HepG2 (cell line): ENCODE measurements around the gene AFF4. TPM values are rescaled to one million over a fixed set of nuclear protein-coding genes. Genes with fewer than 3 reads are reported as not detected.

Source experiments
- ARNT ChIP-seq: fragments of 450-650 bp; IDR thresholded peaks from 2 replicates; pipeline ENCODE4 v1.6.1; 2017
- ATF1 ChIP-seq: IDR thresholded peaks from 2 replicates; pipeline ENCODE4 v1.6.1; 2016; ENCODE audit warnings: mild to moderate bottlenecking, control low read depth
- BORCS8-MEF2B ChIP-seq: sonication (generic); formaldehyde crosslinking; IDR thresholded peaks from 2 replicates; pipeline ENCODE4 v1.8.0; 2022; ENCODE audit warnings: mild to moderate bottlenecking, missing genetic modification reagents
- CCAR2 ChIP-seq: fragments of 200-400 bp; formaldehyde crosslinking; optimal IDR thresholded peaks from 2 replicates; pipeline ENCODE3; 2018; ENCODE audit warnings: low read depth, mild to moderate bottlenecking, low read length, moderate library complexity
- KDM5A ChIP-seq: fragments of 200-600 bp; sonication (generic); IDR thresholded peaks from 2 replicates; pipeline ENCODE4 v1.7.0; 2018; ENCODE audit warnings: antibody characterized with exemption, mild to moderate bottlenecking, low read length, borderline replicate concordance
- KLF6 ChIP-seq: IDR thresholded peaks from 2 replicates; pipeline ENCODE4 v1.8.0; 2016; ENCODE audit warnings: missing biosample characterization, missing genetic modification reagents
- MAFG ChIP-seq: sonication (generic); formaldehyde crosslinking; IDR thresholded peaks from 2 replicates; pipeline ENCODE4 v1.5.1; 2020; ENCODE audit warnings: mild to moderate bottlenecking, missing genetic modification reagents
- MATR3 ChIP-seq: sonication (generic); formaldehyde crosslinking; IDR thresholded peaks from 2 replicates; pipeline ENCODE4 v1.4.0; 2020; ENCODE audit warnings: missing genetic modification reagents
- MEIS1 ChIP-seq: sonication (generic); formaldehyde crosslinking; IDR thresholded peaks from 2 replicates; pipeline ENCODE4 v1.9.0; 2021; ENCODE audit warnings: mild to moderate bottlenecking, missing genetic modification reagents, moderate library complexity, borderline replicate concordance
- MTERF4 ChIP-seq: sonication (generic); formaldehyde crosslinking; IDR thresholded peaks from 2 replicates; pipeline ENCODE4 v1.8.0; 2023; ENCODE audit warnings: mild to moderate bottlenecking, missing genetic modification reagents
- PRDM15 ChIP-seq: sonication (generic); formaldehyde crosslinking; IDR thresholded peaks from 2 replicates; pipeline ENCODE4 v1.4.0; 2020; ENCODE audit warnings: missing genetic modification reagents
- RARG ChIP-seq: sonication (generic); formaldehyde crosslinking; IDR thresholded peaks from 2 replicates; pipeline ENCODE4 v1.4.0; 2020; ENCODE audit warnings: low read depth, mild to moderate bottlenecking, missing genetic modification reagents
- SMAD1 ChIP-seq: sonication (generic); formaldehyde crosslinking; IDR thresholded peaks from 2 replicates; pipeline ENCODE4 v1.4.0; 2020; ENCODE audit warnings: missing genetic modification reagents, low read depth, mild to moderate bottlenecking, borderline replicate concordance
- TBX2 ChIP-seq: sonication (generic); formaldehyde crosslinking; IDR thresholded peaks from 2 replicates; pipeline ENCODE4 v1.5.0; 2020; ENCODE audit warnings: missing genetic modification reagents, mild to moderate bottlenecking, borderline replicate concordance
- ZNF124 ChIP-seq: sonication (generic); formaldehyde crosslinking; IDR thresholded peaks from 2 replicates; pipeline ENCODE4 v1.4.0; 2020; ENCODE audit warnings: missing genetic modification reagents
- ZNF136 ChIP-seq: sonication (generic); formaldehyde crosslinking; IDR thresholded peaks from 2 replicates; pipeline ENCODE4 v1.8.1; 2022; ENCODE audit warnings: low read depth, mild to moderate bottlenecking, moderate library complexity, missing genetic modification reagents
- ZNF414 ChIP-seq: sonication (generic); formaldehyde crosslinking; IDR thresholded peaks from 2 replicates; pipeline ENCODE4 v1.5.0; 2020; ENCODE audit warnings: missing genetic modification reagents
- ZNF572 ChIP-seq: sonication (generic); formaldehyde crosslinking; IDR thresholded peaks from 2 replicates; pipeline ENCODE4 v1.5.1; 2020; ENCODE audit warnings: mild to moderate bottlenecking, missing genetic modification reagents
- ZNF605 ChIP-seq: sonication (generic); formaldehyde crosslinking; IDR thresholded peaks from 2 replicates; pipeline ENCODE4 v1.8.0; 2022; ENCODE audit warnings: mild to moderate bottlenecking, missing genetic modification reagents
- ZNF619 ChIP-seq: sonication (generic); formaldehyde crosslinking; IDR thresholded peaks from 2 replicates; pipeline ENCODE4 v1.4.0; 2020; ENCODE audit warnings: mild to moderate bottlenecking, missing genetic modification reagents
- ZNF766 ChIP-seq: sonication (generic); formaldehyde crosslinking; IDR thresholded peaks from 2 replicates; pipeline ENCODE4 v1.5.0; 2020; ENCODE audit warnings: missing genetic modification reagents, borderline replicate concordance
- ZNF788 ChIP-seq: sonication (generic); formaldehyde crosslinking; IDR thresholded peaks from 2 replicates; pipeline ENCODE4 v1.5.0; 2020; ENCODE audit warnings: mild to moderate bottlenecking, missing genetic modification reagents, borderline replicate concordance
- polyA plus RNA-seq, 8 experiments: library from polyadenylated mRNA; depleted of rRNA in 3 of 8; stranded (reverse) in 7 of 8; unstranded in 1 of 8; fragments of >200 nt; fragmentation: Illumina TruSeq in 4 of 8; extraction: Trizol in 4 of 8; gene quantifications; 2 replicates each; pipeline versions ENCODE4 v1.2.1 to v1.2.3, GENCODE V29; 2011 to 2016; ENCODE audit warnings: low read depth in 4 of 8, missing spikeins in 1 of 8, mixed read lengths in 1 of 8; ENCODE audit not compliant: insufficient read depth in 1 of 8
- total RNA-seq, 5 experiments: library from RNA; depleted of rRNA; stranded (reverse); fragments of >200 nt; fragmentation: Illumina TruSeq; extraction: Trizol; gene quantifications; 2 replicates each; pipeline ENCODE4 v1.2.3, GENCODE V29; 2016; ENCODE audit warnings: low read depth in 1 of 5
- TF ChIP-seq, protein P1 (sequence below): sonication (generic); formaldehyde crosslinking; IDR thresholded peaks from 2 replicates; pipeline ENCODE4 v1.4.0; 2020; ENCODE audit warnings: mild to moderate bottlenecking, missing genetic modification reagents

Gene AFF4
- total and polyA plus RNA-seq, 2 of the 13 experiments (the other 11 are each of a cell fraction or from before 2014, with no cell fraction given): 22.1 to 25.5 TPM

- TF ChIP-seq ZNF766 (peak; percentile 79; the same call in 1 of the 2 replicates), TBX2 (peak; percentile 83), ATF1 (no peak), ZNF572 (no peak), ARNT (no peak), CCAR2 (no peak), MAFG (CRISPR knock-in tag) (no peak), ZNF124 (CRISPR knock-in tag) (peak; percentile 61; the same call in 1 of the 2 replicates), ZNF788 (CRISPR knock-in tag) (0 out of 2 replicates have a peak, but pooled peaks have one; percentile 37), PRDM15 (CRISPR knock-in tag) (no peak), MATR3 (CRISPR knock-in tag) (no peak), RARG (CRISPR knock-in tag) (no peak), SMAD1 (CRISPR knock-in tag) (no peak), ZNF605 (CRISPR knock-in tag) (peak; percentile 34; the same call in 1 of the 2 replicates), ZNF136 (CRISPR knock-in tag) (no peak), BORCS8-MEF2B (CRISPR knock-in tag) (no peak), ZNF414 (CRISPR knock-in tag) (no peak), ZNF619 (CRISPR knock-in tag) (no peak), MTERF4 (no peak), KDM5A (no peak), KLF6 (CRISPR knock-in tag) (no peak), MEIS1 (CRISPR knock-in tag) (0 out of 2 replicates have a peak, but pooled peaks have one; percentile 96)
- TF ChIP-seq, protein P1, sequence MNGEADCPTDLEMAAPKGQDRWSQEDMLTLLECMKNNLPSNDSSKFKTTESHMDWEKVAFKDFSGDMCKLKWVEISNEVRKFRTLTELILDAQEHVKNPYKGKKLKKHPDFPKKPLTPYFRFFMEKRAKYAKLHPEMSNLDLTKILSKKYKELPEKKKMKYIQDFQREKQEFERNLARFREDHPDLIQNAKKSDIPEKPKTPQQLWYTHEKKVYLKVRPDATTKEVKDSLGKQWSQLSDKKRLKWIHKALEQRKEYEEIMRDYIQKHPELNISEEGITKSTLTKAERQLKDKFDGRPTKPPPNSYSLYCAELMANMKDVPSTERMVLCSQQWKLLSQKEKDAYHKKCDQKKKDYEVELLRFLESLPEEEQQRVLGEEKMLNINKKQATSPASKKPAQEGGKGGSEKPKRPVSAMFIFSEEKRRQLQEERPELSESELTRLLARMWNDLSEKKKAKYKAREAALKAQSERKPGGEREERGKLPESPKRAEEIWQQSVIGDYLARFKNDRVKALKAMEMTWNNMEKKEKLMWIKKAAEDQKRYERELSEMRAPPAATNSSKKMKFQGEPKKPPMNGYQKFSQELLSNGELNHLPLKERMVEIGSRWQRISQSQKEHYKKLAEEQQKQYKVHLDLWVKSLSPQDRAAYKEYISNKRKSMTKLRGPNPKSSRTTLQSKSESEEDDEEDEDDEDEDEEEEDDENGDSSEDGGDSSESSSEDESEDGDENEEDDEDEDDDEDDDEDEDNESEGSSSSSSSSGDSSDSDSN (CRISPR knock-in tag): peak; percentile 9; the same call in 1 of the 2 replicates
These were observed 125.6 kb downstream of the AFF4 start (continued) for GRCh38 chr5:132837868-132838267.
